IPS DF 4.7 (cell line): ENCODE measurements around the gene COG5.
A peak's percentile ranks its signal among the peaks of the same experiment; 100 is the strongest.

Source experiments
- DNase-seq: peaks from one replicate; pipeline ENCODE4 v3.0.0-alpha.2; 2013; ENCODE audit warnings: low spot score; ENCODE audit errors: extremely low read depth

COG5 gene

DNA sequence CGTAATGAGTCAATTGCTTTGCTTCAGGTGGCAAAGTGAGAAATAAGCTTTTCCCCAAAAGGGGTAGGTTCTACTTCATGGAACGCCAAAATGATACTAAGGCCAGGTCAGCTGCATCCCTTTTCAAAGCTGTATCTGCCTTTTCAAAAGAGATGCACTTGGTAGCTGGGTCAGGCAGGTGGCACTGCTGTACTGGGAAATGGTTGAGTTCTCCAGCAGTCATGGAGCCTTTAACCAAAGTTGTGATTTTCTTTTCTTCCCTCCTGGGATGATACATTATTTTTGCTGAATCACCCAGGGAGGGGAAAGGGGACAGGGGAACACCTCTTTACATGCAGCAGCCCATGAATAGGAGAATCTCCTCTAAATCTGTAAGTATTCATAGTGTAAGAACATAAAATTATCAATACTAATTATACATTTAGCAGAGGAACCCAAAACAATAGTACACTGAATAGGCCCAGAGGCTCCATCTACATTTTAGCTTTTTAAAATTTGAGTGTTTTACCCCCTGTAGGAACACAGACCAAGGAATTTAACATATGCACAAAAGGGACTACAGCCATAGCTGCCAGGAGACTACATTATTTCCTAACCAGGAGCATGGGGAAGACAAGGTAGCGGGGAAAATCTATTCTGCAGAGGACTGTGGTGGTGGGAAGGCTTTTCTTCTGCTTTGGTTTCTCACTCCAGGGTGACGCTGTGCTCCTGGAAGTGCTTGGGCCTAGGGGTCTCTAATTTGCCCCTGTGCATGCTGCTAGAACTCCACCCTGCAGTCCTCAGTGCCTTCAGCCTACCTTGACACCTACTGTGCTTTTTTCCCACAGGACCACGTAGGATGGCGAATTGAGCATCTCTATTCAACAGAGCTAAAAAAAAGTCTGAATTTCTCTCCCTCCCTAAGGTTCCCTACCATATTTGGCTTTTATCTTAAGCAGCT lies 100.3 kb downstream of the COG5 start:
- peak; percentile 14 for DNase-seq

DNA sequence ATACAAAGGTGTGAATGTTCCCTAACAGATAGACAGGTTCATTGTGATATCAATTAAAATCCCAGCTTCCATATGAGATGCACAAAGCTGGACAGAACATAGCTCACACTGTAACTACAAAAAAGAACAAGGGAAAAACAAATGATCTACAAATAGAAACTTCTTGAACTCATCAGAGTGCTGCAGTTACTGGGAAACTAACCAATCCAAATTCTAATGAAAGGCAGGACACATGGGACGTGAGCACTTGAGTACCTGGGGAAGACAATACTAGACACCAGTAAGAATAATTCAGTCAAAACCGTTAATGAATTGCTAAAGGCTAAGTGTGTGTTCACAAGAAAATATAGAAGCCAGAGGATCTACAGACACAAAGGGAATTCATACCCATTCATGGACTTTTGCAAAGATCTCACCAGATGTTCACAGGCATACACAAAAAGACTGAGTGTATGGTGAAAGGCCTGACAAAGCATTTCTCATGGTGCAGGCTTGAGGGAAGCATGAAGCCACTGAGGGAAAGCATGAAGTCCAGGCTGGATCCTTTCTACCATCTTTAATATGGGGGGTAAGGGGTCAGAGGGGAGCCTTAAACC lies 101.7 kb downstream of the COG5 start:
- DNase-seq, result no peak

DNA sequence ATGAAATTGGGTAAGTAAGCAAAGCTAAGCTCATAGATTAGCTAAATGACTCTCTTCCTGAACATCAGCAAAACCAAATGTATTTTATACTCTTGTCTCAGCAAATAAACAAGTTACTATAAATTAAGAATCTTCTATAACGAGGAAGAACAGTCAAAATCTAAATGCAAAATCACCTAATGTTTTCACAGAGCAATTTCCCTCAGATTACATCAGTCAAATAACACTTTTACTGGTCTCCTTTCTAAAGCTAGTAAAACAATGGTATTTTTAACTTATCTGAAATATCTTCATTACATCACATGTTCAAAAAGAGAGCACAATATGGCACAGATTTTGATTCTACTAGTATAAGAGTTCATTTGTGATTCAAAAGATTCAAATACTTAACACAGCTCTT lies 110.3 kb downstream of the COG5 start:
- no peak for DNase-seq

DNA sequence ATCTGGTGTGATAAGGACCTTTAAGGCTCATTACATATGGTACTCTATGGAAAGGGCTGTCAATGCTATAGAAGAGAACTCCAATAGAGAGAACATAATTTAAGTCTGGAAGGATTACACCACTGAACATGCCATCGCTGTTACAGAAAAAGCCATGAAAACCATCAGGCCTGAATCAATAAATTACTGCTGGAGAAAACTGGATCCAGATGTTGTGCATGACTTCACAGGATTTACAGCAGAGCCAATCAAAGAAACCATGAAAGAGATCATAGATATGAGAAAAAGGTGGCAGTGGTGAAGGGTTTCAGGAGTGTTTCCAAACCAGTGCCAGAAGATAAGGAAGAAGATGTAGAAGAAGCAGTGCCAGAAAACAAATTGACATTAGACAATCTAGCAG lies 112.8 kb downstream of the COG5 start:
- no peak for DNase-seq

- DNase-seq, result no peak
Measured at GRCh38 chr7:107446988-107447387, 116.7 kb downstream of the COG5 start.

- no peak for DNase-seq
Measured at GRCh38 chr7:107446531-107446930, 117.2 kb downstream of the COG5 start.

DNA sequence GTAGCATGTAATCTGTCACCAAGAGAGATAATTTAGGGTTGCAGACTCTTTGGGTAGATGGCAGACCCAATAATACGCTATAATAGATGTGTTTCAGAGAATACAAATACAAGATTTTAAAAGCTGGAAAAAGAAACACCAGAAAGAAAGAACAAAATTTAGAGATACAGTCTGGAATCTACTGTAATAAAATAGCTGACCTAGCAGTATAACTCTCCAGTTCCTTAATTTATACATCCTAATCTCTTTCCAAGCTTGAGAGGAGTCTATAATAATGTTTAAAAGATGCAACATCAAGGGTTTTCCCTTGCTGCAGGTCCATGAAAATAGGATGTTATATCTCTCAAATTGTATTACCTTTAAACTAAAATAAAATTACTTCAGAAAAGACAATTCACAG lies 121.0 kb downstream of the COG5 start:
- no peak for DNase-seq

GRCh38 chr7:107441581-107442422 lies 121.9 kb downstream of the COG5 start:
- DNase-seq, result no peak

DNA sequence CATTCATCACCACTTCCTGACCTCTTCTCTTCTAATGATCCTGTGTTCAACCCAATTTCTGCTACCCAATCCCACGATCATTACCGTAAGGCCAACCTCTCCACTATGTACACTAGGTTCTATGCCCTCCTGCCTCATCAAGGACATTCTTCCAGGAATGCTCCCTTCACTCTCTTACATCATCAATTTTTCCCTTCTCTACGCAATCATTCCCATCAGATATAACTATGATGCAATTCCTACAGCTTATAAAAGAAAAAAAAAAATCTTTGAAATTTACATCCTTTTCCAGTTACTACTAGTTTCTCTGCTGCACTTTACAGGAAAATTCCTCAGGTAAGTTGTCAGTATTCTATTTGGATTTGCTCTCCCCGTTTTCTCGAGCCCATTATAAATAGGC lies 124.7 kb downstream of the COG5 start:
- no peak for DNase-seq

DNA sequence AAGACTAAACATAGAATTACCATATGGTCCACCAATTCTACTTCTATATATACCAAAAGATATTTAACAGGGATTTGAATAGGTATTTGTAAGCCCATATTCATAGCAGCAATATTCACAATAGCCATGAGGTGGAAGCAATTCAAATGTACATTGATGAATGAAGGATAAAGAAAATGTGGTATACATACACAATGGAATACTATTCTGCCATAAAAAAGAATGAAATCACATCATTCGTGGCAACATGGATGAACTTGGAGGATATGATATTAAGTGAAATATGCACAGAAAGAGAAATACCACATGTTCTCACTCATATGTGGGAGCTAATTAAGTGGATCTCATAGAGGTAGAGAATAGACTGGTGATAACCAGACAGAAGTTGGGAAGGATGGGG lies 128.0 kb downstream of the COG5 start:
- DNase-seq, result no peak

- no peak for DNase-seq
Measured at GRCh38 chr7:107432261-107432660, 131.5 kb downstream of the COG5 start.

GRCh38 chr7:107430057-107430456 lies 133.7 kb downstream of the COG5 start:
- DNase-seq, result no peak

- DNase-seq, result no peak
Measured at GRCh38 chr7:107428642-107429041, 135.1 kb downstream of the COG5 start.

- no peak for DNase-seq
Measured at GRCh38 chr7:107427462-107427861, 136.3 kb downstream of the COG5 start.

DNA sequence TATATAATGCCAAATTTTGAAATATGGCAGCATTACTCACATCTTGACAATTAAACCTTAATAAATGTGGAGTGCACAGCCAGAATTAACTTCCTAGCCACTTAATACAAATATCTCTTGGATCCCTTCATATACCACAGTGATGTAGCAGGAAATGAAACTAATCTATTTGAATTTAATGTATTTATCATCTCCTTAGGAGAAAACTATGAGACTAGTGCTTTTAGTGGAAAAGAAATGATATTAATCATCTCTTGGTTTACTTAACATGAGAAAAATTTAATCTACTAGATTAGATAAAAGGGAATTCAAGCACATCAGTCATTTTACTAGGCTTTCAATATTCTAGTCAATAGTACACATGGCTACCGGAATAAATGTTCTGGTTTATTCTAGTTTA lies 149.5 kb downstream of the COG5 start:
- DNase-seq, result no peak

DNA sequence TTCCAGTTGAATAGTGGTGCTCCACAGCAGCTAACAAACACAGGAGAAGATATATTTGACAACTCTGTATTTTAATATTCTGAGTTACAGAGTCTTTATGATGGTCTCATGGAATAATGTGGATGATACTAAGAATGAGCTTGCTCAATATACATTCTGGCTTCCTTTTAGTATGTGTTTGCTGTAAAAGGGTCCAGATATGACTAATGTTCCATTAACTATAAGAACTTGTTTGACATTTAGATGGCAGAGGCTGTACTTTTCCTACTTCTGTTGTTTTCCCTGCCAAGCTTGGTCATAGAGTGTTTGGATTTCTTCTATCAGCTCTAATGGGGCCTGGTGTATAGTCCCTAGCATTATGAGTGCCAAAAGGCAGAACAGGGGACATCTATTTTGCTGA lies 155.4 kb downstream of the COG5 start:
- no peak for DNase-seq

DNA sequence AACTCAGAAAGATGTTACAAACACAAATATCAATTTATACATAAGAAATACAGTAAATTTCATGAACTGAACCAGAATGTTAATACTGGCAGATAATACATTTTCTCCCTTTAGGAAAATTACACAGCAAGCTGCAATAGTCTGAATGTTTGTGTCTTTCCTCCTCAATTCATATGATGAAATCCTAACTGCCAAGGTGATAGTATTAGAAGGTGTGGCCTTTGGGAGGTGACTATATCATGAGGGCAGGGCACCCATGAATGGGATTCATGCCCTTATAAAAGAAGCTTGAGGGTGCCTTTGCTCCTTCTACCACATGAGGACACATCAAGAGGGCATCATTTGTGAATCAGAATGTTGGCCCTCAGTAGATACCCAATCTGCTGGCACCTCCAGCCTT lies 158.2 kb downstream of the COG5 start:
- no peak for DNase-seq

DNA sequence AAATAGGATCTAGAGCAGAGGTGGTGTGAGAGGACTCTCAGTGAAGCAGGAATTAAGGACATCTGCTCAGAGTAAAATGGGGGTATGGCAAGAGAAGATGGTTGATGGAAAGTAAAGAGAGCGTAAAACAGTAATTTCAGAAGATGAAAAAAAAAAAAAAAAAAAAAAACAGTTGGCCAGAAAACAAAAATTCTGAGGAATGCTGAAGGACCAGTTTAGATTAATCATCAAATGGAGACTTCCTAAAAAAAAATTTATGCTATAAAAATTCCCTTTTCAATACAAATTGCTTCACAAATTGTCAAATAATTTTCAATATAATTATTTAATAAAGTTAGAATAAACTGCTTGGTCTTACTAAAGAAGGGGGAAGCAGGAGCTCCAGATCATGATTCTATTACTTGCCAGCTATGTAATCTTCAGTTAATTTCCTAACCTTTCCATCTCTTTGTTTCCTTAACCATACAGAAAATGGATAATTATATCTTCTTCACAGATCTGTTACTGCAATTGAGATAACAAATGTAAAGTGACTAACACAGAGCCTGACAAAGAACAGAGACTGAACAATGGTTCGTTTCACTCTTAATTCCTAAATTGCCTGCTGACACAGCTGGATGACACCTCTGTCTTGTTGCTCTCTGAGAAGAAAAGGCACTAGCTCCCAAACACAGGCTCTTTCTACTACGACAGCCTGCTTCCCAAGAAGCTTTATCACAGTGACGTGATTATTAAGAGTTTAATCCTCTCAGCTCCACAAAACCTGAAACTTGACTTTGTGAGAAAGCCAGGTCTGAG lies 158.8 kb downstream of the COG5 start:
- DNase-seq, result no peak

GRCh38 chr7:107398161-107398560 lies 165.6 kb downstream of the COG5 start:
- DNase-seq, result no peak

DNA sequence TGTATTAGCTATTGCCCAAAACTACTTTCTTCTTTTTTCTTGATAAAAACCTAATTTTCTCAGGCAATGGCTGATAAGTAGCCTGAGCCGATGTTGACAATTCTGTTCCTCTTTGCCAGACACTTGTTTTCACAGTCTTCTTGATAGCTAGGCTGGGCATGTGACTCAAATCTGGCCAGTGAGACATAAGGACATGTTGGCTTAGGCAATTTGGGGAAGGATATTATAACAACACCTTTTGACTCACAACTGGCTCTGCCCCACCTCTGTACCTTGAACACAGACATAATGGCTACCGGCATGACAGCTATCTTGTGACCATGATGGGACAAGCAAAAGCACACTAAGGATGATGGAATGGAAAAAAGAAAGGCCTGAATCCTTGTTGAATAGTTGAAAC lies 166.7 kb downstream of the COG5 start:
- no peak for DNase-seq

- DNase-seq, result no peak
Measured at GRCh38 chr7:107396081-107396480, 167.6 kb downstream of the COG5 start.
